SK-N-SH treated with all-trans-retinoic acid at 6 μM for 48 hours (cell line): ENCODE data around the gene TMEM134.
A peak's percentile ranks its signal among the peaks of the same experiment; 100 is the strongest.

Experiments used
- ATAC-seq: fragments of 200-7000 bp; cut with Tn5 transposase; 3 replicates; pipeline ENCODE4 v1.9.1; 2020; ENCODE audit warnings: mild to moderate bottlenecking, moderate library complexity
- ARNTL ChIP-seq: fragments of 450-650 bp; formaldehyde crosslinking; IDR thresholded peaks from 2 replicates; pipeline ENCODE4 v1.5.0; 2020; ENCODE audit warnings: low read depth, mild to moderate bottlenecking, moderate library complexity, borderline replicate concordance
- BACH2 ChIP-seq: fragments of 250-450 bp; sonication (Bioruptor Pico); IDR thresholded peaks from 2 replicates; pipeline ENCODE4 v1.9.0; 2021; ENCODE audit warnings: mild to moderate bottlenecking, borderline replicate concordance
- CREB5 ChIP-seq: fragments of 250-450 bp; sonication (Bioruptor Pico); IDR thresholded peaks from 2 replicates; pipeline ENCODE4 v1.5.1; 2020; ENCODE audit warnings: low read depth, mild to moderate bottlenecking, moderate library complexity
- CSDC2 ChIP-seq: fragments of 250-450 bp; sonication (Bioruptor Pico); IDR thresholded peaks from 2 replicates; pipeline ENCODE4 v1.5.0; 2020; ENCODE audit warnings: mild to moderate bottlenecking, moderate library complexity
- CSRNP3 ChIP-seq: fragments of 250-450 bp; sonication (Bioruptor Pico); IDR thresholded peaks from 2 replicates; pipeline ENCODE4 v1.5.1; 2021; ENCODE audit warnings: mild to moderate bottlenecking, moderate library complexity
- ESRRG ChIP-seq: fragments of 250-450 bp; sonication (Bioruptor Pico); IDR thresholded peaks from 2 replicates; pipeline ENCODE4 v1.6.1; 2021; ENCODE audit warnings: mild to moderate bottlenecking
- GLIS3 ChIP-seq: fragments of 250-450 bp; sonication (Bioruptor Pico); IDR thresholded peaks from 2 replicates; pipeline ENCODE4 v1.5.0; 2020; ENCODE audit warnings: mild to moderate bottlenecking, moderate library complexity
- ISL1 ChIP-seq: fragments of 250-450 bp; sonication (Bioruptor Pico); IDR thresholded peaks from 2 replicates; pipeline ENCODE4 v2.1.2; 2022; ENCODE audit warnings: mild to moderate bottlenecking, moderate library complexity
- OSR1 ChIP-seq: fragments of 250-450 bp; sonication (Bioruptor Pico); IDR thresholded peaks from 2 replicates; pipeline ENCODE4 v1.8.0; 2022; ENCODE audit warnings: moderate library complexity, mild to moderate bottlenecking, inconsistent platforms
- PATZ1 ChIP-seq: fragments of 250-450 bp; sonication (Bioruptor Pico); IDR thresholded peaks from 2 replicates; pipeline ENCODE4 v1.8.0; 2020; ENCODE audit warnings: mild to moderate bottlenecking, moderate library complexity, borderline replicate concordance
- POU6F1 ChIP-seq: fragments of 250-450 bp; sonication (Bioruptor Pico); IDR thresholded peaks from 2 replicates; pipeline ENCODE4 v1.8.0; 2021; ENCODE audit warnings: low read depth, mild to moderate bottlenecking, moderate library complexity, borderline replicate concordance
- RARB ChIP-seq: fragments of 250-450 bp; sonication (Bioruptor Pico); IDR thresholded peaks from 2 replicates; pipeline ENCODE4 v1.8.0; 2021; ENCODE audit warnings: mild to moderate bottlenecking, moderate library complexity
- SNAI2 ChIP-seq: fragments of 250-450 bp; sonication (Bioruptor Pico); IDR thresholded peaks from 2 replicates; pipeline ENCODE4 v1.5.0; 2020; ENCODE audit warnings: mild to moderate bottlenecking, moderate library complexity
- TCF4 ChIP-seq: fragments of 250-450 bp; sonication (Bioruptor Pico); IDR thresholded peaks from 2 replicates; pipeline ENCODE4 v1.8.0; 2021; ENCODE audit warnings: mild to moderate bottlenecking, moderate library complexity, borderline replicate concordance
- TOX ChIP-seq: fragments of 250-450 bp; sonication (Bioruptor Pico); IDR thresholded peaks from 2 replicates; pipeline ENCODE4 v1.8.0; 2021; ENCODE audit warnings: mild to moderate bottlenecking, moderate library complexity, borderline replicate concordance
- TSHZ2 ChIP-seq: fragments of 250-450 bp; sonication (Bioruptor Pico); IDR thresholded peaks from 2 replicates; pipeline ENCODE4 v1.5.0; 2020; ENCODE audit warnings: mild to moderate bottlenecking, moderate library complexity
- ZC3H10 ChIP-seq: fragments of 250-450 bp; sonication (Bioruptor Pico); IDR thresholded peaks from 2 replicates; pipeline ENCODE4 v1.5.1; 2021; ENCODE audit warnings: mild to moderate bottlenecking, moderate library complexity
- ZFP3 ChIP-seq: fragments of 250-450 bp; sonication (Bioruptor Pico); IDR thresholded peaks from 2 replicates; pipeline ENCODE4 v1.5.0; 2020; ENCODE audit warnings: mild to moderate bottlenecking, moderate library complexity
- ZFP30 ChIP-seq: fragments of 450-650 bp; formaldehyde crosslinking; IDR thresholded peaks from 2 replicates; pipeline ENCODE4 v1.5.0; 2022; ENCODE audit warnings: mild to moderate bottlenecking, moderate library complexity
- ZNF565 ChIP-seq: fragments of 450-650 bp; formaldehyde crosslinking; conservative IDR thresholded peaks from 2 replicates; pipeline ENCODE4 v1.5.0; 2020; ENCODE audit warnings: low read depth, mild to moderate bottlenecking, moderate library complexity
- ZNF70 ChIP-seq: fragments of 450-650 bp; formaldehyde crosslinking; IDR thresholded peaks from 2 replicates; pipeline ENCODE4 v1.5.0; 2020; ENCODE audit warnings: mild to moderate bottlenecking, moderate library complexity

Gene TMEM134

GRCh38 chr11:67463680-67464410, 5.2 kb downstream of the TMEM134 start:
- peak; percentile 57 for ATAC-seq
- TF ChIP-seq CSDC2 = no peak
- TF ChIP-seq ZFP3 = peak; percentile 78; the same call in 1 of the 2 replicates

GRCh38 chr11:67463186-67463585, 5.9 kb downstream of the TMEM134 start:
- ATAC-seq = no peak
- TF ChIP-seq ESRRG (CRISPR knock-in tag) (no peak), CSDC2 (no peak), TOX (no peak), ZNF565 (no peak), RARB (CRISPR knock-in tag) (no peak)

- TF ChIP-seq TOX (no peak), ZC3H10 (CRISPR knock-in tag) (no peak), ZFP3 (no peak), ESRRG (CRISPR knock-in tag) (no peak), TCF4 (no peak), ZNF565 (no peak), PATZ1 (CRISPR knock-in tag) (no peak), ZFP30 (CRISPR knock-in tag) (no peak), POU6F1 (CRISPR knock-in tag) (no peak), SNAI2 (CRISPR knock-in tag) (no peak), TSHZ2 (CRISPR knock-in tag) (no peak), CREB5 (no peak)
- TF ChIP-seq, all 23 proteins: peak for 0
- ATAC-seq = no peak
These were observed 10.8 kb downstream of the TMEM134 start for GRCh38 chr11:67458266-67458665.

- TF ChIP-seq RARB (CRISPR knock-in tag) (no peak), ZFP3 (no peak), CSRNP3 (CRISPR knock-in tag) (no peak), ZC3H10 (CRISPR knock-in tag) (no peak), OSR1 (CRISPR knock-in tag) (no peak), ARNTL (CRISPR knock-in tag) (no peak), ZNF70 (CRISPR knock-in tag) (no peak), CREB5 (no peak), ZFP30 (CRISPR knock-in tag) (no peak), PATZ1 (CRISPR knock-in tag) (no peak), ISL1 (CRISPR knock-in tag) (no peak), BACH2 (CRISPR knock-in tag) (no peak), TCF4 (no peak), TOX (no peak), POU6F1 (CRISPR knock-in tag) (no peak), SNAI2 (CRISPR knock-in tag) (no peak), GLIS3 (no peak)
- no peak for ATAC-seq
These were observed 11.6 kb downstream of the TMEM134 start for GRCh38 chr11:67457453-67457852.
